Activated naive CD4-positive, alpha-beta T cell treated with anti-CD3 and anti-CD28 coated beads, Interleukin-2, amount 50 U/mL, for 72 hours (primary cell): ENCODE measurements around the gene FAM120A. TPM values are rescaled to one million over a fixed set of nuclear protein-coding genes. Genes with fewer than 3 reads are reported as not detected.

Experiments used
- ATAC-seq, 2 donors: fragments of 150-1000 bp; cut with Tn5 transposase; 2 replicates each; pipeline ENCODE4 v1.10.0; 2021; ENCODE audit warnings: mild to moderate bottlenecking in 2 of 2, moderate library complexity in 2 of 2
- DNase-seq, 2 donors: peaks; one replicate each; pipeline ENCODE4 v3.0.0; 2021 to 2022; ENCODE audit warnings: low spot score in 2 of 2
- H3K27ac Mint-ChIP-seq, 2 donors: one replicate each; pipeline ENCODE4 v1.8.0; 2022; ENCODE audit warnings: mild to moderate bottlenecking in 2 of 2, mixed read lengths in 2 of 2
- H3K36me3 Mint-ChIP-seq, 2 donors: one replicate each; pipeline ENCODE4 v1.8.0; 2022; ENCODE audit warnings: mixed read lengths in 2 of 2
- H3K9me3 Mint-ChIP-seq, 2 donors: one replicate each; pipeline ENCODE4 v1.8.0; 2022; ENCODE audit warnings: mixed read lengths in 2 of 2
- total RNA-seq, 2 donors: library from RNA; stranded (reverse); gene quantifications; one replicate each; pipeline ENCODE4 v1.2.3, GENCODE V29; 2022

Gene FAM120A
- total RNA-seq, 2 donors from 2014 or later = 76.1 to 130 TPM

- ATAC-seq (no peak), DNase-seq (no peak)
- H3K27ac Mint-ChIP-seq = peak overlapping the region in 1 of 2 donors; percentile 48
- H3K36me3 Mint-ChIP-seq = peaks cover 0 to 14% of the 10 kb centered on the region in 2 donors
- no peaks in the 10 kb centered on the region for H3K9me3 Mint-ChIP-seq
Measured at GRCh38 chr9:93573516-93573828, 122.0 kb downstream of the FAM120A start.

GRCh38 chr9:93574091-93574899 lies 122.8 kb downstream of the FAM120A start:
- Mint-ChIP-seq H3K27ac (no peak overlapping the region), H3K9me3 (no peaks in the 10 kb centered on the region), H3K36me3 (peaks cover 0 to 14% of the 10 kb centered on the region in 2 donors)
- ATAC-seq (no peak), DNase-seq (no peak)

GRCh38 chr9:93574900-93575795 lies 123.7 kb downstream of the FAM120A start:
- DNase-seq = no peak
- no peaks in the 10 kb centered on the region for H3K9me3 Mint-ChIP-seq
- ATAC-seq = no peak
- H3K27ac Mint-ChIP-seq = peak overlapping the region; percentile 89 to 97
- H3K36me3 Mint-ChIP-seq = peaks cover 0 to 13% of the 10 kb centered on the region in 2 donors

- no peaks in the 10 kb centered on the region for H3K9me3 Mint-ChIP-seq
- H3K27ac Mint-ChIP-seq = peak overlapping the region; percentile 89 to 97
- peak; percentile 44 to 45 for ATAC-seq
- peak in 1 of 2 donors; percentile 50 for DNase-seq
- peaks cover 0 to 6% of the 10 kb centered on the region in 2 donors for H3K36me3 Mint-ChIP-seq
Measured at GRCh38 chr9:93575796-93576257, 124.3 kb downstream of the FAM120A start.

- Mint-ChIP-seq H3K36me3 (peaks cover 0 to under 1% of the 10 kb centered on the region in 2 donors), H3K9me3 (no peaks in the 10 kb centered on the region), H3K27ac (peak within 1 kb of the TSS; percentile 89 to 97)
- peak in 1 of 2 donors; percentile 23 for DNase-seq
- ATAC-seq = peak; percentile 58 to 62
Measured at GRCh38 chr9:93576258-93577077, 125.0 kb downstream of the FAM120A start, which contains the start of gene PHF2. PHF2 (plus strand) TSS chr9:93576584; CDS start chr9:93576774, 190 bp downstream.

- Mint-ChIP-seq H3K36me3 (peaks cover 0 to under 1% of the 10 kb centered on the region in 2 donors), H3K27ac (peak overlapping the region; percentile 77 to 85), H3K9me3 (peaks cover 0 to under 1% of the 10 kb centered on the region in 2 donors)
- DNase-seq (peak in 1 of 2 donors; percentile 22), ATAC-seq (peak in 1 of 2 donors; percentile 3)
Measured at GRCh38 chr9:93577078-93577974, 125.8 kb downstream of the FAM120A start.

- H3K27ac Mint-ChIP-seq = peak overlapping the region; percentile 77 to 85
- H3K9me3 Mint-ChIP-seq = peaks cover 0 to 8% of the 10 kb centered on the region in 2 donors
- no peak for DNase-seq
- no peak for ATAC-seq
- peaks cover 0 to 8% of the 10 kb centered on the region in 2 donors for H3K36me3 Mint-ChIP-seq
Measured at GRCh38 chr9:93577975-93578682, 126.6 kb downstream of the FAM120A start.

- ATAC-seq (no peak), DNase-seq (no peak)
- peaks cover 0 to 9% of the 10 kb centered on the region in 2 donors for H3K9me3 Mint-ChIP-seq
- no peak overlapping the region for H3K27ac Mint-ChIP-seq
- H3K36me3 Mint-ChIP-seq = peaks cover 0 to 11% of the 10 kb centered on the region in 2 donors
Measured at GRCh38 chr9:93578844-93579243, 127.4 kb downstream of the FAM120A start.

GRCh38 chr9:93579711-93580516 lies 128.4 kb downstream of the FAM120A start:
- peaks cover 0 to 15% of the 10 kb centered on the region in 2 donors for H3K9me3 Mint-ChIP-seq
- no peak overlapping the region for H3K27ac Mint-ChIP-seq
- peaks cover 9 to 19% of the 10 kb centered on the region in 2 donors for H3K36me3 Mint-ChIP-seq
- no peak for ATAC-seq
- DNase-seq = no peak

- no peak for DNase-seq
- Mint-ChIP-seq H3K9me3 (peaks cover 0 to 18% of the 10 kb centered on the region in 2 donors), H3K27ac (peak overlapping the region in 1 of 2 donors; percentile 44)
Measured at GRCh38 chr9:93580654-93581380, 129.3 kb downstream of the FAM120A start.

GRCh38 chr9:93582115-93582514 lies 130.6 kb downstream of the FAM120A start:
- Mint-ChIP-seq H3K9me3 (peaks cover 0 to 18% of the 10 kb centered on the region in 2 donors), H3K36me3 (peaks cover 11 to 26% of the 10 kb centered on the region in 2 donors), H3K27ac (no peak overlapping the region)
- DNase-seq (no peak), ATAC-seq (no peak)

More at GRCh38 chr9:93580654-93581380, 129.3 kb downstream of the FAM120A start:
- ATAC-seq = no peak
- H3K36me3 Mint-ChIP-seq = peaks cover 11 to 26% of the 10 kb centered on the region in 2 donors

- DNase-seq (no peak), ATAC-seq (no peak)
- H3K9me3 Mint-ChIP-seq = peaks cover 0 to 18% of the 10 kb centered on the region in 2 donors
- no peak overlapping the region for H3K27ac Mint-ChIP-seq
- H3K36me3 Mint-ChIP-seq = peaks cover 11 to 26% of the 10 kb centered on the region in 2 donors
Measured at GRCh38 chr9:93582550-93582949, 131.1 kb downstream of the FAM120A start.

- DNase-seq (peak in 1 of 2 donors; percentile 14), ATAC-seq (no peak)
- Mint-ChIP-seq H3K9me3 (peaks cover 0 to 18% of the 10 kb centered on the region in 2 donors), H3K27ac (no peak overlapping the region), H3K36me3 (peaks cover 11 to 26% of the 10 kb centered on the region in 2 donors)
Measured at GRCh38 chr9:93585259-93585658, 133.8 kb downstream of the FAM120A start.
